ENCODE data around the gene CTNND2.

GRCh38 chr5:11311272-11311671, 593.0 kb downstream of the CTNND2 start:
- TF ChIP-seq EZH2 (optimal IDR thresholded peaks at IDR 0.05; ENCODE audit: low read depth, low read length): no peak
- no peak for TF ChIP-seq CTCF (IDR thresholded peaks at IDR 0.05; ENCODE audit: low read length)
- TF ChIP-seq EZH2phosphoT487 (IDR thresholded peaks at IDR 0.05; ENCODE audit: low read length): no peak
